ENCODE measurements around the gene NIBAN1.
A peak's percentile ranks its signal among the peaks of the same experiment; 100 is the strongest.
"Not testable (repeated sequence)": the region's sequence is repeated elsewhere in the genome, so short reads cannot be mapped to it uniquely, and the experiment has no call there.

NIBAN1 gene, protein sequence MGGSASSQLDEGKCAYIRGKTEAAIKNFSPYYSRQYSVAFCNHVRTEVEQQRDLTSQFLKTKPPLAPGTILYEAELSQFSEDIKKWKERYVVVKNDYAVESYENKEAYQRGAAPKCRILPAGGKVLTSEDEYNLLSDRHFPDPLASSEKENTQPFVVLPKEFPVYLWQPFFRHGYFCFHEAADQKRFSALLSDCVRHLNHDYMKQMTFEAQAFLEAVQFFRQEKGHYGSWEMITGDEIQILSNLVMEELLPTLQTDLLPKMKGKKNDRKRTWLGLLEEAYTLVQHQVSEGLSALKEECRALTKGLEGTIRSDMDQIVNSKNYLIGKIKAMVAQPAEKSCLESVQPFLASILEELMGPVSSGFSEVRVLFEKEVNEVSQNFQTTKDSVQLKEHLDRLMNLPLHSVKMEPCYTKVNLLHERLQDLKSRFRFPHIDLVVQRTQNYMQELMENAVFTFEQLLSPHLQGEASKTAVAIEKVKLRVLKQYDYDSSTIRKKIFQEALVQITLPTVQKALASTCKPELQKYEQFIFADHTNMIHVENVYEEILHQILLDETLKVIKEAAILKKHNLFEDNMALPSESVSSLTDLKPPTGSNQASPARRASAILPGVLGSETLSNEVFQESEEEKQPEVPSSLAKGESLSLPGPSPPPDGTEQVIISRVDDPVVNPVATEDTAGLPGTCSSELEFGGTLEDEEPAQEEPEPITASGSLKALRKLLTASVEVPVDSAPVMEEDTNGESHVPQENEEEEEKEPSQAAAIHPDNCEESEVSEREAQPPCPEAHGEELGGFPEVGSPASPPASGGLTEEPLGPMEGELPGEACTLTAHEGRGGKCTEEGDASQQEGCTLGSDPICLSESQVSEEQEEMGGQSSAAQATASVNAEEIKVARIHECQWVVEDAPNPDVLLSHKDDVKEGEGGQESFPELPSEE

DNA sequence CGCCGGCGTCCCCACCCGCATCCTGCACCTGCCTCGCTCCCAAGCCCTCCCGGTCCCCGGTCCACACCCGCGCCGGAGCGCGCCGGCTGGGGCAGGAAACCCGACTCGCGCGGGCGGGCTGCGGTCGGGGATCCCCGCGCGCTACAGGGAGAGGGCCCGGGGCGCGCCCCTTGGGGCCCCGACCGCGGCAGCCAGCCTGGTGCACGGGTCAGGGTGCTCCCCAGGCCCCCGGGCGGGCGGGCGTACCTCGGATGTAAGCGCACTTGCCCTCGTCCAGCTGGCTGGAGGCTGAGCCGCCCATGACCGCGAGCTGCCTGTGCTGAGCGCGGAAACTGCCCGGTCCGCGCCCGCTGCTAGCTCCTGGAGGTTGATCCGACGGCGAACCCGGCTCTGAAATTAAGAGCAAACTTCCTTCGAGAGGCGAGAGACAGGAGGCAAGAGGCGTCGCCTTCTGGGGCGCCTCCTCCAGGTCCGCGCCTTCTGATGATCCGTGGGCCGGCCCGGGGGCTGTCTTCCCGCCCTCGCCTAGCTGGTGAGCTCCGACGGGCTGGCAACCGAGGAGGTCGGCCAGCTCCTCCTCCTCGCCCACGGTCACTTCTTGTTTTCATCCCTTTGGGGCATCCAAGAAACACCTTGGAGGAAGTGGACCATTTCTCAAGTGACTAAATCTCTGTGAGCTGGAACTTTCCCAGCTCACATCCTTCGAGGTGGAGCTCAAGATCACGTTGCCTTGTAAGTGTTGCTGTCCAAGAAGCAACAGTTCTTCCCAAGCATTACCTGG is at the start of gene NIBAN1:
Gene NIBAN1, minus strand, starts transcription at position 453 of the 781 bp plus-strand sequence. Its CDS starts 152 bp downstream, at position 301.
- peak; percentile 74 for DNase-seq

DNA sequence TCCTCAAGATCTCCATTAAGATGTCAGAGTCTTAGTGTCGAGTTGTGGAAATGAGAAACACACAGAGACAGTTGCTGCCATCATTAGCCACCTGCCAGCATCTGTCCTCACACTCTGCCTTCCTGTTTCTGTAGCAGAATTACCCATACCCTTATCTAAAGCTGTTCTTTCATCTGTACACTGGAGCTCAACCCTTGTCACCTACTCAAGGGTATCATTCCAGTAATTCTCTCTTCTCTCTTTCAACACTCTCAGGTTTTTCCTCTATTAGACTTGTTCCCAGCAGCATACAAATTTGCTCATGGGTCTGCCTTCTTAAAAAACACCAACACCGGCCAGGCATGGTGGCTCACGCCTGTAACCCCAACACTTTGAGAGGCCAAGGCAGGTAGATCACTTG is 43.7 kb upstream of the NIBAN1 start:
- DNase-seq: no peak

DNA sequence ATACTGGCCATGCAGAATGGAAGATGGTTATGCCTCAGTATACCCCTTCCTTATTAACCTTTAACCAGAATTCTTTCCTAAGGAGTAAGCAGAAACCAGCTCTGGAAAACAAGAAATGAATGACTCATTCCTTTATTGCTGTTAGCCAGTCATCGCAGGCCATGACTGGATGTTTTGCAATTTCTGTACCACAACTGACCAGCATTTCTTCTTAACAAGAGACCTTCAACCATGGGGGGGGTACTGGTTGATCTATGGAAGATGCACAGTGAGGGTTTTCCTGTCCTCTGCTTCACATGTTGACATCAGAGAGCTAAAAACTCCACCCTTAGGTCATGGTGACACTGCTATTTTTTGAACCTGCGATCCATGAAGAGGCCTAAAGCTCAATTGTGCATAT is 43.0 kb upstream of the NIBAN1 start:
- no peak for DNase-seq

DNA sequence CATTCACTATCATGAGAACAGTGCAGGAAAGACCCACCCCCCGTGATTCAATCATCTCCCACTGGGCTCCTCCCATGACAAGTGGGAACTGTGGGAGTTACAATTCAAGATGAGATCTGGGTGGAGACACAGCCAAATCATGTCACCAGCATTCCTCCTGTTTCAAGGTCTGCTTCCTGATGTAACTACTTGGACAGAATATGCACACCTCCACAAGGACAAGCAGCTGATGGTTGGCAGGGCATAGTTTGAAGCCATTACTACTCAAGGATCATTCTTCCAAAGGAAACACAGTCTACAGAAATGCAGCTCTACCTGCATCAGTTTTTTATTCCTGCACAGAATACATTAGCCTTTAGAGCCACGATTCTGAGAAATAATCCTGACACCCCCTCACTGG is 42.6 kb upstream of the NIBAN1 start:
- no peak for DNase-seq

DNA sequence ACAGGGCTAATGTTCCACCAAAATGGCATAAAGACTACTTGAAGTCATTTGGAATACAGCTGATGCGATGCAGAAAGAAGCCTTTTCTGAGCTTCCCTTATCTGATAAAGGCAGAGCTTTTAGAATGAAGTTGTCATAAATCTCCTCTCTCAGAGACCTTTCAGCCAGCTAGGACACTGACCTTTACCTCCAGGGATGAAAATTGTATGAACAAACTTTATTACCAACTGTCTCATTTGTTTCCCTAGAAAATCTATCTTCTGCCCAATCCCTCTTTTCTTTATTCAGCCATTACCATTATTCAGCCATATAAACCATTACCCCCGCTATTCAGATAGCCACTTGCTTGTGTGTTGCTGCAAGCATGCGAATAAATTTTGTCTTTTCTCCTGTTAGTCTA is 41.3 kb upstream of the NIBAN1 start:
- DNase-seq: no peak

DNA sequence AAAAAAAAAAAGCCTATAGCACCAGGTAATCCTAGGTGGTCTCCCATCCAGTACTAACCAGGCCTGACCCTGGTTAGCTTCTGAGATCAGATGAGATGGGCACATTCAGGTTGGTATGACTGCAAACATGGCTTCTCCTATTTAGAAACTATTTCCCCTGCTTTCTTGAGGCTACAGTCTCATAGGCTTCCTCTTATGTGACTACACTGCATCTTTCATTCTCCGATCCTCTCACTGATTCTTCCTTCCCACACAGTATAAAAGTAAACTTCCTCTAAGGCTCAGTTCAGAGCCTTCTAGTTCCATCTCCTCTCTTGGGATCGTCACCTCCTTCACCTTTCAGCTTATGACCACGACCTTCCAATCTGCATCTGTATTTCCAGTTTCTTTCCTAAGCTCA is 40.6 kb upstream of the NIBAN1 start:
- DNase-seq: no peak

DNA sequence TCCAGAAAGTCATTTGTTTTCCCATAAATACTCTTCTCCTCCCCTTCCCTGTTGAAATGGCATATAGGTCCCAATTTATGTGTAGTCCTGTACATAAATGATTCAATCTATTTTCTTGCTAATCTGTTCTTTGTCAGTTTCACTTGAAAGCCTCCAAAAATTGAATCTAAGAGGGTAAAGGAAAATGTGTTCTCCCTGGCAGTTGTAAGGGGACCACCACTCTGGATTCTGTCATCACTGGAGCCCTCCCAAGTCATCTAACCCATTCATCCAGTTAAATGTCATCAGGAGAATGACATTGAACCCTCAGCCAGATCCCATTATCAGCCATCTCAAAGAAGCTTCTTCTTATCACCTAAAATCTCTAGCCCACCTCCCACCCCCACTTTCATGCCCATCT is 36.1 kb upstream of the NIBAN1 start:
- no peak for DNase-seq

DNA sequence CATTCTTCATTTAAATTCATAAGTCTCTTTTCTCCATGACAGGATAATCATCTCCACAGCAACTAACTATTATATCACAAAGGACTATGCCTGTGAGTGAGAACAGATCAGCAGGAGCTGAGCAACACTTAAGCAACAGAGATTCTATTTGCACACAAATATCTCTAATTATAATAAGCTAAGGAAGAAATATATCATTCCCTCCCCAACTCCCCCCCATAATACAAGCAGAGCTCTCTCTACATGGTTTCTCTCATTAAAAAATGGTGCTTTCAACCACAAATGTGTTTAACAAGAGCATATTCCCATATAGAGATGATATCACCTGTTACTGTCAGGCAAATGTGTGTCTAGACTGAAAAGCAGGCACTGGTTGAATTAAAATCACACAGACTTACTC is 34.5 kb upstream of the NIBAN1 start:
- no peak for DNase-seq

DNA sequence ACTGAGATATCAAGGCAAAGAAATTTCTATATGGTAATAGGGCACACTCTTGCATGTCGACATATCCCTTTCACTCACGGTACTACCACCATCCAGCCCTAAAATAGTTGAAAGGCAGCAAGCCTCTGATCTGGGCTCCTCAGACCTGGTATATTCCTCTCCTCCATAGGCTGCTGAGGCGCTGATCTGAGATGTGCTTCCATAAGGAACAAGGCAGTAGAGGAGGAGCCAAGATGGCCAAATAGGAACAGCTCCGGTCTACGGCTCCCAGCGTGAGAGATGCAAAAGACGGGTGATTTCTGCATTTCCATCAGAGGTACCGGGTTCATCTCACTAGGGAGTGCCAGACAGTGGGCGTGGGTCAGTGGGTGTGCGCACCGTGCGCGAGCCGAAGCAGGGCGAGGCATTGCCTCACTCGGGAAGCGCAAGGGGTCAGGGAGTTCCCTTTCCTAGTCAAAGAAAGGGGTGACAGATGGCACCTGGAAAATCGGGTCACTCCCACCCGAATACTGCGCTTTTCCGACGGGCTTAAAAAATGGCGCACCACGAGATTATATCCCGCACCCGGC is 27.1 kb upstream of the NIBAN1 start:
- not testable (repeated sequence) for DNase-seq

DNA sequence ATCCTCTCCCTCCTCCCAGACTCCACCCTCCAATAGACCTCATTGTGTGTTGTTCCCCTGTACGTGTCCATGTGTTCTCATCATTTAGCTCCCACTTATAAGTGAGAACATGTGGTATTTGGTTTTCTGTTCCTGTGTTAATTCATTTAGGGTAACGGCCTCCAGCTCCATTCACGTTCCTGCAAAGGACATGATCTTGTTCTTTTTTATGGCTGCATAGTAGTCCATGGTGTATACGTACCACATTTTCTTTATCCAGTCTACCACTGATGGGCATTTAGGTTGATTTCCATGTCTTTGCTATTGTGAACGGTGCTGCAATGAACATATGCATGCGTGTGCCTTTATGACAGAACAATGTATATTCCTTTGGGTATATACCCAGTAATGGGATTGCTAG is 25.7 kb upstream of the NIBAN1 start:
- DNase-seq: not testable (repeated sequence)

DNA sequence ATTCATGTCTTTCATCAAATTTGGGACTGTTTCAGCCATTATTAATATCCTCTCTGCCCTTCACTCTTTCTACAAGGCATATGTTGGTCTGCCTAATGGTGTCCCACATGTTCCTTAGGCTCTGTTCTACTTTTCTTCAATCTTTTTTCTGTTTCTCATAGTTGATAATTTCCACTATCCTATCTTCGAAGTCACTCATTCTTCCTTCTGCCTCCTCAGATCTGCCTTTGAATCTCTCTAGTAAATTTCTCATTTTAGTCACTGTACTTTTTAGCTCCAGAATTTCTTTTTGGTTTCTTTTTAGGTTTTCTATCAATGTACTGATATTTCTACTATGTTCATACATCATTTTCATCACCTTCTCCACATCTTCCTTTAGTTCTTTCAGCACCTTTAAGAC is 20.0 kb upstream of the NIBAN1 start:
- no peak for DNase-seq

DNA sequence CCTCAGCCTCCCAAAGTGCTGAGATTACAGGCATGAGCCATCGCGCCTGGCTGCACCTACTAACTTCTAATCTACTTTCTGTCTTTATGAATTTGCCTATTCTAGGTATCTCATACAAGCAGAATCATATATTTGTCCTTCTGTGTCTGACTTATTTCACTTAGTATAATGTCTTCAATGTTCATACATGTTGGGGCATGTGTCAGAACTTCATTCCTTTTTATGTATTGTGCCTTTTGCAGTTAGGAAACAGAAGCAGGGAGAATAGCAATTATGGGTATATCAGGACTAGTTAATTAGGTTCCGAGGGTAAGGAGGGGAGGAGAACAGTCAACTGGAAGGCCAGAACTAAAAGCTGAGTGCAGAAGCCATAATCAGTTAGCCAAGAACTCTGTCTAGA is 18.0 kb upstream of the NIBAN1 start:
- DNase-seq: no peak

DNA sequence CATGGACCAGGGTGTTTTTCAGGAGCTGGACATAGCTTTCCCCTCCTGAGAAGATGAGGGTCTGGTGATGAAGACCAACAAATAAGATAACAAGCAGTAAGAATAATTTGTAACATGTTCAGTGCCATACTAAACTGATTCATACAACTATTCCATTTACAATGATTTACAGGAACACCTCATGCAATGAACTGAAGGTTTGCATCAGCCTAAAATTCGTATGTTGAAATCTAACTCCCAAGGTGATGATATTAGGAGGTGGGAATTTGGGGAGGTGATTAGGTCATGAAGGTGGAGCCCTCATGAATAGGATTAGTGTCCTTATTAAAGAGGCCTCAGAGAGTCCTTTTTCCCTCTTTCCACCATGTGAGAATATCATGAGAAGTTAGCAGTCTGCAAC is 15.9 kb upstream of the NIBAN1 start:
- no peak for DNase-seq

DNA sequence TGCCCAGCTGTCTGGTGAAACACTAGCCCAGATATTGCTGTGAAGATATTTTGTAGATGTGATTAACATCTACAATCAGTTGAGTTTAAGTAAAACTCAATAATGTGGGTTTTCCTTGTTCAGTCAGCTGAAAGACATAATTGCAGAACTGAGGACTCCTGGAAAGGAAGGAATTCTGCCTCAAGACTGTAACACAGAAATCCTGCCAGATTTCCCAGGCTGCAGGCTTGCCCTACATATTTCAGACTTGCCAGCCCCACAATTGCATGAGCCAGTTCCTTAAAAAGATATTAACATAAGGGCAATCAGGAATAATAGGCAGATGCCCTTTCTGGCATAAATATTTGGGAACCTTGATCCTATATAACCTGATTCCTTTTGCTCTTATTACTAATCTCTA is 14.2 kb upstream of the NIBAN1 start:
- DNase-seq: no peak

DNA sequence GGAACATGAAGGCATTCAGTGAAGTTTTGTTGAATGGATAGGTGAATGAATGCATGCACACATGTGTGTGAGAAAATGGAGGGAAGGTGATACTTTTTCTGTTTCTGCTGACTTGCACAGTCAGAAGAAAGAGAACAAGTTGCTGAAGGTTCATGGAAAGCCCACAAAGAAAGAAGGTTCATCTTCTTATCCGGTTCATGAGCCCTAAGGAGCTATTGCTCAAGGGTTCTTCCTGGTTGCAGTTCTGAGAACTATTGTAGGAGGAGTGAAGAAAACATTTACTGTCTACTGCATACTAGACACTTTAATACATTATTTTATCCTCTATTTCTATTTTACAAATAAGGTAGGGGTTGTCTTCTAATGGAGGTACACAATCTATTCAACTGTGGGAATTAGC is 13.4 kb upstream of the NIBAN1 start:
- DNase-seq: no peak

DNA sequence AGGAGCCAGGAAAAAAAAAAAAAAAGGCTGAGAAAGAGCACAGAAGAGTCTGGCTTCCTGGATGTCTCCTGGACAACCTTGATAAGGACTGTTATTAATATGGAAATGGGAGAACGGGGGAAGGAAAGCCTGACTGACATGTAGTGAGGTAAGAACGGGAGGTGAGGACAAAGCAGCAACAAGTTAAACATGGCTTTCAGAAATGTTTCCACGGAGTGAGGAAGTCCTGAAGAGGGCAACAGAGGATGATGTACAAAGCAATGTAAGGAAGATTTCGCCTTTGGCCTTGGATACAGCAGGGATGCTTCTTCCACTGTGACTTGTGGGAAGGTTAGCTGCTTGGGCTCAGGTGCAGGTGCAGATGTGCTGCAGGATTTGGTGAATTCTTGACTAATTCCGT is 11.9 kb upstream of the NIBAN1 start:
- no peak for DNase-seq

DNA sequence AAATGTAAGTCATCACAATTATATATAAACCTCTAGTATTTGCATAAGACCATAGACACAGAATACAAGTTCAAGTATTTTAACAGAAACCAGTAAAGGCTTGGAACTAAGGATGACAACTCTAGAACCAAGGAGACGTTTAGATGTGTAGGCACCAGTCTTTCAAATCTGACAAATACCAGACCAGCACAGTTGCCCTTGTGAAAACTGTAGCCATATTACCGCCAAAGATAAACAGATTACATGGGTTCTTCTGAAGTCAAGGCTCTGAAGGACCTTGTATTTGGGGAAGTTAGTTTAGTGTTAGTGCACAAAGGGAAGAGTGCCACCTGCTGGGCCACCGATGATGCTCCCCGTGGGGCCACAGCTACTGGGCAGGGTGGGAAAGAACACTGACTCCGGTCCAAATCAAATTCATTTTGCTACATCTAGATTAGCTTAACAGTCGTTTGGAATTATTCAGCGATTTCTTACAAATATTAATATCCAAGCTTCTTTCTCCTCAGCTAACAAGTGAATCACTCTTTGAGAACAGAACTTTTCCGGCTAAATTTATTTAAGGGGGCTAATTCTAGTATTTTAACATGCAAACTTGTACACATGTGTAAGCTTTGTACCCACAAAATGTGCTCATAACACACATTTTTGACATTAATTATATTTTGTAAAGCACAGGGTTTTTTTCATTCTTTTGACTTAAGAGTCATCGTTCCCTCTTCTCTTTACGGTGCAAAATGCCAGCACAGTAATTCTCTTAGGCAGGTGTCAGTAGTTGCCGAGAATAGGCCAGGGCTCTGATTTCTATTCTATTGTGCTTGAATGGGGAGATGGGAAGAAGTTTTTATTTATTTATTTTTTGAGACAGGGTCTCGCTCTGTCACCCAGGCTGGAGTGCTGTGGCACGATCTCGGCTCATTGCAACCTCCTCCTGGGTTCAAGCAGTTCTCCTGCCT is 8.0 kb upstream of the NIBAN1 start:
- DNase-seq: peak; percentile 81

DNA sequence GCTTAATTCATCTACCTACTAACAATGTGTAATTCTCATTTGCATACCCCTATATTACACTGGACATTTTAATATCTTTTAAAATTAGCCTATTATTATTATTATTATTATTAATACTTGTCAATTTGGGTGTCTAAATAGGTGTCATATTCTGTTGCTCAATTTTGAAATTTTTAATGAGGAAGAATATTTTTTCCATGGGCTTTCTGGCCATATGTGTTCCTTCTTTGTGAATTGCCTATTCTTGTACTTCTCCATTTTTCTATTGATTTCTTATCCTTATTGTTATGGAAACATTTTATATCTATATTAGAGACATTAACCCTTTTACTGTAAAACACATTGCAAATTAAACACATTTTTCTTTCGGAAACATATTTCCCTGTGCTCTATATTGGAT is 6.4 kb upstream of the NIBAN1 start:
- DNase-seq: no peak

DNA sequence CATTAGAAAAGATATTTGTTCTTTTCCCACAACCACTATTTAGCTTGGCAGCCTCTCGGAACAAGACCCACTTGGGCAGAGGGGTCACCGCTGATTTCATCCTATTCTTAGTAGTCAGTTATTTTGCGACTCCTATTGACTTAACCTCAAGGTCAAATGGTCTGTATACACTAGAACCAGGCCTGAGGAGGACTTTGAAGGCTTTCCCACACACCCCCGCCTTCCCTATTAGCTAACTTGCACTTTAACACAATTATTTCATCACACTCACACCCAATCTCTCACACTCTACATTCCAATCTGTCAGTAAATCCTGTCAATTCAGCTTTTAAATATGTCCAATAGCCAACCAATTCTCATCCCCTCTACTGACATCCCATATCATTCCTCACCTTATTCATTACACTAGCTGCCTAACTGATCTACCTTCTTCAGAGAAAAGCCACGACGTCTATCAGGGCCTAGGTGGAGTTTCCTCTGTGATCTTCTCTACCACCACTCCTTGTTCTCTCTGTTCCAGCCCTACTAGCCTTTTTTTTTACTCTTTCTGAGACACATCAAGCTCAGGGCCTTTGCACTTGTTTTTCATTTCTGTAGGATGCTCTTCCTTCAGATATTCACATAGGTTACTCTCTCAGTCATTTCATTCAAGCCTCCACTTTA is 1.0 kb upstream of the NIBAN1 start:
- DNase-seq: peak; percentile 48

DNA sequence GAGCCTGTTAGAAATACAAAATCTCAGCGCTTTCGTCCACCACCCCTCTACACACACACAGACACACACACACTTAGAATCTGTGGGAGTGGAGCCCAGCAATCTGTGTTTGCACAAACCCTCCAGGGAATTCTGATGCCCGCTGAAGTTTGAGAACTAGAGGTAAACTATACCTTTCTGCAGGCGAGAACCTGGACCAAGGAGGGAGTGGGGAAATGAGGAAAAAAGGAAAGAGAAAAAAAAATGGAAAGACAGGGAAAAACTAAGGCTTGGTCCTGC is 468 bp upstream of the NIBAN1 start:
- no peak for DNase-seq

Data from CD4-positive, alpha-beta T cell treated with Interleukin-4 for 4 hours (primary cell).